Measurements from ENCODE around the gene KPNA6. TPM values are rescaled to one million over a fixed set of nuclear protein-coding genes. Genes with fewer than 3 reads are reported as not detected.
"Not testable (repeated sequence)": the region's sequence is repeated elsewhere in the genome, so short reads cannot be mapped to it uniquely, and the experiment has no call there.

KPNA6 gene
- total RNA-seq, result 10 to 100 TPM; 65.7 to 67.2 TPM

DNA sequence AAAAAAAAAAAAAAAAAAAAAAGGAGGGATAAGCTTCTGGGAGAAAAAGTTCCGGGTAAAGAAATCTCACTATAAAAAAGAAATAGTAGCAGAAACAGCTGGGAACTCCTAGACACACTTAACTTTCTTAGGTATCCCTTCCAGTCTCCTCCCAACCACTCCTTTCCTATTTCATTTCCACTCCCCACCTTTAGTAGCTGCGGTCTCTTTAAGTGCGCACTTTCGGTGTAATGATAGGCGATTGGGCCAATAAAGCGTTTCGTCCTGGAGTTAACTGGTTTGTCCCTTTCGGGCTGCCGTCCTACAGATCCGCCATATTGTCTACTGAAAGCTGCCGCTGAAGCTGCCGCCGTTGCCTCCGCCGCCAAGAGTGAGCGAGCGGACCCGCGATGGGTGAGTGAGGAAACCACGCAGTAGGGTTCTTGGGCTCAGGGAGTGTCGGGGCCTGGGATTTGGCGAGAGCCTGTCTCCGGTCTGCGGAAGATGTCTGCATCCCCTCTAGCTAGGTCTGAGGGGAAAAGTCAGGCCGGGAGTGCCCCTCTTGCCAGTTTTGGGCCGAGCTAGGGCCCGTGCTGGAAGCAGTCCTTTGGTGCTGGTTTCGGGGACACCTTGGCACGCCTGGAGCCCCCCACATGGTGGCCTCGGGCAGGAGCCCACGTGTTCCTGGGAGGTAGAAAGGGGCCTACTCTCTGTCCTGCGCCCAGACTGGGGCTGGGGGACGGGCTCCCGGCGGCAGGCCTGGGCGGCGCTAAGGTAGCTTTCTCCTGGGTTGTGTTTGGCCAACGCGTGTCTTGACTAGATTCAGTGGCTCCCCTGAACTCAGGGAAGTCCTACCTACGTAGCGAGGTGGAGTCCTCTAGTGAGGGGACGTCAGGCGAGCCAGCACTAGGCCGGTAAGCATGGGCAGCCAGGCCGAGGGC lies at the start of gene KPNA6:
KPNA6 (plus strand) TSS at position 315 of the 920 bp plus-strand sequence; CDS start at position 390, 75 bp downstream.
- Mint-ChIP-seq H3K27ac (peak within 1 kb of the TSS; percentile 98), H3K9me3 (ENCODE audit: insufficient read depth) (no peaks in the 10 kb centered on the region), H3K27me3 (ENCODE audit: low read depth) (no peaks in the 10 kb centered on the region), H3K36me3 (ENCODE audit: low read depth) (peaks cover 13% of the 10 kb centered on the region), H3K4me1 (ENCODE audit: low read depth) (peaks cover 40% of the 10 kb centered on the region), H3K4me3 (peak within 1 kb of the TSS; percentile 98)
- POLR2A ChIA-PET, result interaction anchor here (0.5 to 3.1 kb wide), 18 partner anchors 10 to 1098 kb away, joined by 3 to 28 read pairs (median 4); partner anchors contain the start of genes BSDC1, HDAC1, KHDRBS1 and PTP4A2
- ATAC-seq (peak; percentile 80), DNase-seq (peak; percentile 95)
- CTCF ChIA-PET, result interaction anchor here (0.7 to 3.3 kb wide), 30 partner anchors 8 to 445 kb away, joined by 3 to 21 read pairs (median 4); partner anchors contain the start of genes BSDC1, IQCC, TMEM39B and TXLNA

DNA sequence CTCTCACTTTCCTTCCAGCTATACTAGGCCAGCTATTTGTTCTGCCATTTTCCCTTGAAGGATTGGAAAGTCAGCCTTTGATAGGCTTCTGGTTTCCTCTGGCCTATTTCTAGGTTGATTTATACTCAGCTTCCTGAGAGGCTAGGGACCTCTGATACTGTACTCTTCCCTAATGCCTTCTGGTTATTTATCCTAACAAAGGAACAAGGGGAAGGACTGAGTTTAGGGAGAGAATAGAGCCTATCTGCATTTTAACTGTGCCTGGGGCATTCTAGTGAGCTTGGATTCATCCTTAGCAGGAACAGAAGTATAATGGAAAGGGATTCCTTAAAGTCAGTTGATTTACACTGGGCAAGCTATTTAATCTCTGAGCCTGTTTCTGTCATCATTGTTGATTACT lies 46.9 kb upstream of the KPNA6 start:
- DNase-seq, result no peak
- Mint-ChIP-seq H3K4me3 (no peak overlapping the region), H3K27me3 (ENCODE audit: low read depth) (no peaks in the 10 kb centered on the region), H3K4me1 (ENCODE audit: low read depth) (peaks cover 10% of the 10 kb centered on the region), H3K36me3 (ENCODE audit: low read depth) (peaks cover 56% of the 10 kb centered on the region), H3K27ac (no peak overlapping the region), H3K9me3 (ENCODE audit: insufficient read depth) (no peaks in the 10 kb centered on the region)
- no peak for ATAC-seq
- CTCF ChIA-PET, result interaction anchor here (1.0 to 2.6 kb wide), 6 partner anchors 8 to 56 kb away, joined by 3 to 20 read pairs (median 3); partner anchors contain the start of genes KPNA6 and TMEM39B
- POLR2A ChIA-PET, result no interaction called here

GRCh38 chr1:32062867-32063230 lies 45.0 kb upstream of the KPNA6 start:
- Mint-ChIP-seq H3K4me1 (ENCODE audit: low read depth) (peaks cover 21% of the 10 kb centered on the region), H3K27me3 (ENCODE audit: low read depth) (no peaks in the 10 kb centered on the region), H3K27ac (peak overlapping the region; percentile 41), H3K9me3 (ENCODE audit: insufficient read depth) (no peaks in the 10 kb centered on the region), H3K4me3 (no peak overlapping the region), H3K36me3 (ENCODE audit: low read depth) (peaks cover 45% of the 10 kb centered on the region)
- POLR2A ChIA-PET, result interaction anchor here (0.7 to 0.9 kb wide), 2 partner anchors 10 to 11 kb away, joined by 3 to 4 read pairs; partner anchors contain the start of gene TMEM39B
- CTCF ChIA-PET, result interaction anchor here (0.7 to 2.6 kb wide), 36 partner anchors 9 to 349 kb away, joined by 3 to 20 read pairs (median 4); partner anchors contain the start of genes KHDRBS1, KPNA6 and TMEM39B
- ATAC-seq (no peak), DNase-seq (no peak)

- ChIA-PET POLR2A (interaction anchor here (0.7 to 0.9 kb wide), 2 partner anchors 10 to 11 kb away, joined by 3 to 4 read pairs; partner anchors contain the start of gene TMEM39B), CTCF (interaction anchor here (0.7 to 2.6 kb wide), 36 partner anchors 9 to 349 kb away, joined by 3 to 20 read pairs (median 4); partner anchors contain the start of genes KHDRBS1, KPNA6 and TMEM39B)
- no peak for ATAC-seq
- H3K9me3 Mint-ChIP-seq (ENCODE audit: insufficient read depth), result no peaks in the 10 kb centered on the region
- peaks cover 21% of the 10 kb centered on the region for H3K4me1 Mint-ChIP-seq (ENCODE audit: low read depth)
- no peak for DNase-seq
- H3K4me3 Mint-ChIP-seq, result no peak overlapping the region
- H3K27me3 Mint-ChIP-seq (ENCODE audit: low read depth), result no peaks in the 10 kb centered on the region
- peaks cover 43% of the 10 kb centered on the region for H3K36me3 Mint-ChIP-seq (ENCODE audit: low read depth)
- H3K27ac Mint-ChIP-seq, result peak overlapping the region; percentile 40
Measured at GRCh38 chr1:32063261-32063681, 44.6 kb upstream of the KPNA6 start.

DNA sequence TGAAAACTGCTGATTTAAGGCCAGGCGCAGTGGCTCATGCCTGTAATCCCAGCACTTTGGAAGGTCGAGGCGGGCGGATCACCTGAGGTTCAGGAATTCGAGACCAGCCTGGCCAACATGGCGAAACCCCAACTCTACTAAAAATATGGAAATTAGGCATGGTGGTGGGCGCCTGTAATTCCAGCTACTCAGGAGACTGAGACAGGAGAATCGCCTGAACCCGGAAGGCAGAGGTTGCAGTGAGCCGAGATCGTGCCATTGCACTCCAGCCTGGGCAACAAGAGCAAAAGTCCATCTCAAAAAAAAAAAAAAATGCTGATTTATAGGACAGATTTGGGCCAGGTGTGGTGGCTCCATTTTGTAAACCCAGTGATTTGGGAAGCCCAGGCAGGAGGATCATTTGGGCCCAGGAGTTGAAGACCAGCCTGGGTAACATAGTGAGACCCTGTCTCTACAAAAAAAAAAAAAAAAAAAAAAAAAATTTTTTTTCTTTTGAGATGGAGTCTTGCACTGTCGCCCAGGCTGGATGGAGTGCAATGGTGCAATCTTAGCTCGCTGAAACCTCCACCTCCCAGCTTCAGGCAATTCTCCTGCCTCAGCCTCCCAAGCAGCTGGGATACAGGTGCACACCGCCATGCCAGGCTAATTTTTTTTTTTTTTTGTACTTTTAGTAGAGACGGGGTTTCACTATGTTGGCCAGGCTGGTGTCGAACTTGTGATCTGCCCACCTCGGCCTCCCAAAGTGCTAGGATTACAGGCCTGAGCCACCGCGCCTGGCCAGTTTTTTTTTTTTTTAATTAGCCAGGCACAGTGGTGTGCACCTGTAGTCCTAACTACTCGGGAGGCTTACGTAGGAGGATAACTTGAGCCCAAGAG lies 42.0 kb upstream of the KPNA6 start:
- Mint-ChIP-seq H3K36me3 (ENCODE audit: low read depth) (peaks cover 23% of the 10 kb centered on the region), H3K4me1 (ENCODE audit: low read depth) (peaks cover 21% of the 10 kb centered on the region), H3K27ac (peak overlapping the region; percentile 50), H3K4me3 (peak overlapping the region; percentile 34)
- not testable (repeated sequence) for DNase-seq; H3K27me3 Mint-ChIP-seq (ENCODE audit: low read depth); H3K9me3 Mint-ChIP-seq (ENCODE audit: insufficient read depth)
- CTCF ChIA-PET, result interaction anchor here (1.2 to 1.5 kb wide), 2 partner anchors 9 to 62 kb away, joined by 4 to 6 read pairs; no protein-coding TSS in a partner anchor
- POLR2A ChIA-PET, result interaction anchor here (0.5 to 1.4 kb wide), 3 partner anchors 40 to 52 kb away, joined by 3 to 4 read pairs (median 4); partner anchors contain the start of genes KHDRBS1 and KPNA6
- peak; percentile 37 for ATAC-seq

GRCh38 chr1:32066489-32066873 lies 41.4 kb upstream of the KPNA6 start:
- Mint-ChIP-seq H3K4me3 (peak overlapping the region; percentile 34), H3K27me3 (ENCODE audit: low read depth) (no peaks in the 10 kb centered on the region), H3K36me3 (ENCODE audit: low read depth) (peaks cover 19% of the 10 kb centered on the region), H3K9me3 (ENCODE audit: insufficient read depth) (no peaks in the 10 kb centered on the region), H3K4me1 (ENCODE audit: low read depth) (peaks cover 22% of the 10 kb centered on the region), H3K27ac (peak overlapping the region; percentile 50)
- DNase-seq (peak; percentile 35), ATAC-seq (peak; percentile 73)
- CTCF ChIA-PET, result interaction anchor here (1.2 to 1.5 kb wide), 2 partner anchors 9 to 63 kb away, joined by 4 to 6 read pairs; no protein-coding TSS in a partner anchor
- POLR2A ChIA-PET, result interaction anchor here (0.5 to 1.4 kb wide), 3 partner anchors 41 to 53 kb away, joined by 3 to 4 read pairs (median 4); partner anchors contain the start of genes KHDRBS1 and KPNA6

GRCh38 chr1:32068957-32069588 lies 38.8 kb upstream of the KPNA6 start:
- ATAC-seq (no peak), DNase-seq (no peak)
- POLR2A ChIA-PET, result no interaction called here
- CTCF ChIA-PET, result no interaction called here
- peaks cover 37% of the 10 kb centered on the region for H3K4me1 Mint-ChIP-seq (ENCODE audit: low read depth)
- H3K27ac Mint-ChIP-seq, result no peak overlapping the region
- no peaks in the 10 kb centered on the region for H3K9me3 Mint-ChIP-seq (ENCODE audit: insufficient read depth)
- H3K27me3 Mint-ChIP-seq (ENCODE audit: low read depth), result no peaks in the 10 kb centered on the region
- no peak overlapping the region for H3K4me3 Mint-ChIP-seq
- peaks cover 3% of the 10 kb centered on the region for H3K36me3 Mint-ChIP-seq (ENCODE audit: low read depth)

- Mint-ChIP-seq H3K27ac (peak overlapping the region; percentile 87), H3K36me3 (ENCODE audit: low read depth) (peaks cover 7% of the 10 kb centered on the region), H3K4me1 (ENCODE audit: low read depth) (peaks cover 38% of the 10 kb centered on the region), H3K27me3 (ENCODE audit: low read depth) (no peaks in the 10 kb centered on the region), H3K9me3 (ENCODE audit: insufficient read depth) (no peaks in the 10 kb centered on the region), H3K4me3 (peak overlapping the region; percentile 76)
- ATAC-seq (no peak), DNase-seq (no peak)
- CTCF ChIA-PET, result interaction anchor here (1.0 to 2.6 kb wide), 7 partner anchors 9 to 132 kb away, joined by 3 to 21 read pairs (median 6); partner anchors contain the start of genes KPNA6 and TXLNA
- POLR2A ChIA-PET, result interaction anchor here (0.9 to 4.5 kb wide), 12 partner anchors 10 to 323 kb away, joined by 3 to 28 read pairs (median 4); partner anchors contain the start of genes BSDC1, KPNA6 and TXLNA
Measured at GRCh38 chr1:32071758-32072621, 35.9 kb upstream of the KPNA6 start.

- CTCF ChIA-PET, result interaction anchor here (0.8 to 2.6 kb wide), 13 partner anchors 9 to 341 kb away, joined by 3 to 21 read pairs (median 5); partner anchors contain the start of genes KPNA6 and TXLNA
- peak; percentile 97 for DNase-seq
Measured at GRCh38 chr1:32072622-32073298, 35.1 kb upstream of the KPNA6 start, which contains the start of gene TMEM39B. Gene TMEM39B, plus strand, starts transcription at chr1:32072939. Its CDS starts 109 bp downstream, at chr1:32073048.

More at GRCh38 chr1:32072622-32073298, 35.1 kb upstream of the KPNA6 start, which contains the start of gene TMEM39B:
- H3K27me3 Mint-ChIP-seq (ENCODE audit: low read depth), result no peaks in the 10 kb centered on the region
- peaks cover 15% of the 10 kb centered on the region for H3K36me3 Mint-ChIP-seq (ENCODE audit: low read depth)
- POLR2A ChIA-PET, result interaction anchor here (0.6 to 4.5 kb wide), 14 partner anchors 9 to 322 kb away, joined by 3 to 28 read pairs (median 4); partner anchors contain the start of genes BSDC1, KPNA6 and TXLNA
- ATAC-seq, result peak; percentile 90
- no peaks in the 10 kb centered on the region for H3K9me3 Mint-ChIP-seq (ENCODE audit: insufficient read depth)
- H3K4me3 Mint-ChIP-seq, result peak within 1 kb of the TSS; percentile 76
- peak within 1 kb of the TSS; percentile 87 for H3K27ac Mint-ChIP-seq
- H3K4me1 Mint-ChIP-seq (ENCODE audit: low read depth), result peaks cover 38% of the 10 kb centered on the region
